GM19324 (cell line): ENCODE data around the gene CLSTN3.

ENCODE experiments used
- ATAC-seq: cut with Tn5 transposase; IDR thresholded peaks from one replicate; pipeline ENCODE4 v1.9.1; 2021; ENCODE audit warnings: mild to moderate bottlenecking, moderate library complexity; ENCODE audit not compliant: unreplicated experiment, low FRiP score

The CLSTN3 gene

GRCh38 chr12:7129872-7130691, at the start of gene CLSTN3:
Gene CLSTN3 (plus strand): TSS chr12:7130371. CDS start chr12:7130649, 278 bp downstream.
- peak; percentile 76 for ATAC-seq

- ATAC-seq = no peak
Measured at GRCh38 chr12:7081037-7081436, 49.1 kb upstream of the CLSTN3 start.

- ATAC-seq = no peak
Measured at GRCh38 chr12:7083125-7083524, 47.0 kb upstream of the CLSTN3 start.

GRCh38 chr12:7089196-7089871, 40.8 kb upstream of the CLSTN3 start:
- ATAC-seq = no peak

- ATAC-seq = no peak
Measured at GRCh38 chr12:7090222-7090998, 39.8 kb upstream of the CLSTN3 start.

- no peak for ATAC-seq
Measured at GRCh38 chr12:7091171-7091570, 39.0 kb upstream of the CLSTN3 start.

- no peak for ATAC-seq
Measured at GRCh38 chr12:7091660-7092228, 38.4 kb upstream of the CLSTN3 start.

- no peak for ATAC-seq
Measured at GRCh38 chr12:7092229-7092985, 37.8 kb upstream of the CLSTN3 start, which contains the start of gene C1R. Gene C1R (minus strand): TSS chr12:7092445. CDS start chr12:7092388, 57 bp downstream.

- ATAC-seq = no peak
Measured at GRCh38 chr12:7092986-7093460, 37.1 kb upstream of the CLSTN3 start.

GRCh38 chr12:7093486-7093885, 36.7 kb upstream of the CLSTN3 start:
- no peak for ATAC-seq

GRCh38 chr12:7093892-7094291, 36.3 kb upstream of the CLSTN3 start:
- no peak for ATAC-seq

- no peak for ATAC-seq
Measured at GRCh38 chr12:7096006-7096932, 33.9 kb upstream of the CLSTN3 start.

GRCh38 chr12:7096979-7097378, 33.2 kb upstream of the CLSTN3 start:
- ATAC-seq = no peak

GRCh38 chr12:7099290-7099996, 30.7 kb upstream of the CLSTN3 start:
- ATAC-seq = no peak

GRCh38 chr12:7100239-7100638, 29.9 kb upstream of the CLSTN3 start:
- no peak for ATAC-seq

- ATAC-seq = no peak
Measured at GRCh38 chr12:7101047-7101693, 29.0 kb upstream of the CLSTN3 start.

- no peak for ATAC-seq
Measured at GRCh38 chr12:7101694-7102131, 28.5 kb upstream of the CLSTN3 start.

- no peak for ATAC-seq
Measured at GRCh38 chr12:7102582-7102981, 27.6 kb upstream of the CLSTN3 start.
